Mesothelial cell of epicardium (in vitro differentiated cells): ENCODE data around the gene NDUFB5. TPM values are rescaled to one million over a fixed set of nuclear protein-coding genes. Genes with fewer than 3 reads are reported as not detected.

Experiments
- DNase-seq, 2 experiments: peaks; one replicate each; pipeline ENCODE4 v3.0.0; 2021; ENCODE audit warnings: low spot score in 2 of 2; ENCODE audit not compliant: unreplicated experiment in 2 of 2
- H3K27ac Mint-ChIP-seq: 2 replicates; pipeline ENCODE4 v1.8.0; 2021; ENCODE audit warnings: mixed read lengths
- H3K27me3 Mint-ChIP-seq: 2 replicates; pipeline ENCODE4 v1.8.0; 2021; ENCODE audit warnings: low read depth, mixed read lengths
- H3K36me3 Mint-ChIP-seq: 2 replicates; pipeline ENCODE4 v1.8.0; 2021; ENCODE audit warnings: mixed read lengths
- H3K4me1 Mint-ChIP-seq: 2 replicates; pipeline ENCODE4 v1.8.0; 2021; ENCODE audit warnings: mixed read lengths
- H3K4me3 Mint-ChIP-seq: 2 replicates; pipeline ENCODE4 v1.8.0; 2021; ENCODE audit warnings: mild to moderate bottlenecking, moderate library complexity, mixed read lengths
- H3K9me3 Mint-ChIP-seq: 2 replicates; pipeline ENCODE4 v1.8.0; 2021; ENCODE audit warnings: mixed read lengths
- CTCF ChIP-seq: fragments of 200-600 bp; sonication (generic); IDR thresholded peaks from one replicate; pipeline ENCODE4 v1.5.0; 2021; ENCODE audit warnings: antibody characterized with exemption; ENCODE audit not compliant: unreplicated experiment
- total RNA-seq: library from RNA; stranded (reverse); gene quantifications from 3 replicates; pipeline ENCODE4 v1.2.1, GENCODE V29; 2021

The NDUFB5 gene
- total RNA-seq, 1 donor from 2014 or later, result 66.9 TPM

GRCh38 chr3:179671747-179672242, 67.2 kb downstream of the NDUFB5 start:
- no peaks in the 10 kb centered on the region for H3K36me3 Mint-ChIP-seq
- no peak overlapping the region for H3K4me3 Mint-ChIP-seq
- H3K4me1 Mint-ChIP-seq, result peaks cover 21% of the 10 kb centered on the region
- H3K27ac Mint-ChIP-seq, result no peak overlapping the region
- peaks cover 4% of the 10 kb centered on the region for H3K9me3 Mint-ChIP-seq
- H3K27me3 Mint-ChIP-seq, result no peaks in the 10 kb centered on the region
- no peak for TF ChIP-seq CTCF
- no peak for DNase-seq

- Mint-ChIP-seq H3K27ac (peak overlapping the region; percentile 68), H3K4me3 (no peak overlapping the region), H3K36me3 (no peaks in the 10 kb centered on the region), H3K4me1 (peaks cover 20% of the 10 kb centered on the region), H3K9me3 (peaks cover 4% of the 10 kb centered on the region), H3K27me3 (no peaks in the 10 kb centered on the region)
- no peak for DNase-seq
- TF ChIP-seq CTCF, result no peak
Measured at GRCh38 chr3:179672918-179673317, 68.3 kb downstream of the NDUFB5 start.

DNA sequence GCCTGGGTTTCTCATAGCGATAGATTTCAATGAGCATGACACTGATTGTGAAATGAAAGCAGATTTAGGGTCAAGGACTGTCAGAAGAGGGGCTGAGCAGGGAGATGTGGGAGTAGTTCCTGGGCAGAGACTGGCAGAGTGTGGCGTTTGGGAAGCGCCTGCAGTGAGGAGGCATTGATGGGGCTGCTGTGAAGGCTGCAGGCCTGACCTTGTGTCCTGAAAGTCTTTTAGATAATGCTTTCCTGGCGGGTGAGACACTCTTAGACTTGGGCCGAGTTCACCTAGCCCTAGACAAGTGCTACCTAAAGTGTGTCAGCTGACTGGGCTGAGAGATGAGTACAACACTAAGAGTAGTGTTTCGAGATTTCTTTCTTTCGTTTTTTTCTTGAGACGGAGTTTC, 68.9 kb downstream of the NDUFB5 start:
- no peak overlapping the region for H3K4me3 Mint-ChIP-seq
- no peak for DNase-seq
- H3K27me3 Mint-ChIP-seq, result no peaks in the 10 kb centered on the region
- peaks cover 20% of the 10 kb centered on the region for H3K4me1 Mint-ChIP-seq
- TF ChIP-seq CTCF, result no peak
- H3K36me3 Mint-ChIP-seq, result no peaks in the 10 kb centered on the region
- peak overlapping the region; percentile 68 for H3K27ac Mint-ChIP-seq
- peaks cover 4% of the 10 kb centered on the region for H3K9me3 Mint-ChIP-seq

- H3K36me3 Mint-ChIP-seq, result no peaks in the 10 kb centered on the region
- peaks cover 22% of the 10 kb centered on the region for H3K4me1 Mint-ChIP-seq
- no peak for TF ChIP-seq CTCF
- DNase-seq, result no peak
- H3K27me3 Mint-ChIP-seq, result no peaks in the 10 kb centered on the region
- H3K27ac Mint-ChIP-seq, result no peak overlapping the region
- H3K9me3 Mint-ChIP-seq, result peaks cover 4% of the 10 kb centered on the region
- no peak overlapping the region for H3K4me3 Mint-ChIP-seq
Measured at GRCh38 chr3:179676081-179676480, 71.5 kb downstream of the NDUFB5 start.

Other genes starting within 250 kb of the NDUFB5 start
- gene GNB4, start 153.3 kb upstream of the NDUFB5 start, total RNA-seq, result 18.7 to 19.1 TPM (median 19.1 TPM) in 3 replicates
- 43.5 to 45.2 TPM (median 44.2 TPM) in 3 replicates for gene ACTL6A, start 41.9 kb upstream of the NDUFB5 start, total RNA-seq
- 31.1 to 33.0 TPM (median 32.7 TPM) in 3 replicates for gene MRPL47, start 156 bp upstream of the NDUFB5 start, total RNA-seq
- gene USP13, start 48.2 kb downstream of the NDUFB5 start, total RNA-seq, result 10.3 to 11.3 TPM (median 10.6 TPM) in 3 replicates